Testis (tissue), 3 donors: ENCODE data around the gene STON2. TPM values are rescaled to one million over a fixed set of nuclear protein-coding genes. Genes with fewer than 3 reads are reported as not detected.

Experiments used
- DNase-seq: peaks from one replicate; pipeline ENCODE4 v3.0.0-alpha.2; 2019
- H3K27ac ChIP-seq, 2 donors: fragments of 200-600 bp; sonication (generic); one replicate each; pipeline ENCODE4 v1.5.1; 2019
- H3K27me3 ChIP-seq: fragments of 200-600 bp; sonication (generic); one replicate; pipeline ENCODE4 v1.5.1; 2019
- H3K36me3 ChIP-seq: fragments of 200-600 bp; sonication (generic); one replicate; pipeline ENCODE4 v1.5.1; 2017; ENCODE audit warnings: low read depth; ENCODE audit errors: missing control alignments
- H3K4me1 ChIP-seq: fragments of 200-600 bp; sonication (generic); one replicate; pipeline ENCODE4 v1.5.1; 2019
- H3K4me3 ChIP-seq, 2 donors: fragments of 200-600 bp; sonication (generic); one replicate each; pipeline ENCODE4 v1.5.1; 2017 to 2019
- H3K9me3 ChIP-seq: fragments of 200-600 bp; sonication (generic); one replicate; pipeline ENCODE4 v1.5.1; 2017
- POLR2A ChIP-seq: fragments of 450-650 bp; IDR thresholded peaks from one replicate; pipeline ENCODE4 v1.6.1; 2017; ENCODE audit warnings: antibody characterized with exemption, mild to moderate bottlenecking, moderate library complexity
- WGBS, 2 donors: methylation state at CpG; one replicate each; pipeline ENCODE4 v1.1.5; 2018; 5-methylcytosine and 5-hydroxymethylcytosine counted together
- intact Hi-C: fragments of 100-400 bp; cut with DNase I; formaldehyde crosslinking; loops from one replicate; pipeline ENCODE4 v1.15.1; 2023; ENCODE audit warnings: low total_unique reads
- polyA plus RNA-seq: library from polyadenylated mRNA; stranded (reverse); fragments of 350-450 nt; fragmentation: Illumina TruSeq; extraction: RNeasy Lipid Tissue Mini Kit (QIAGEN cat#74804); gene quantifications from one replicate; pipeline ENCODE4 v1.2.3, GENCODE V29; 2014; ENCODE audit warnings: low read depth, low replicate concordance; ENCODE audit not compliant: insufficient read depth
- total RNA-seq, 2 donors: library from RNA; depleted of rRNA; stranded (reverse); fragments of >200 nt; gene quantifications; one replicate each; pipeline ENCODE4 v1.2.3, GENCODE V29; 2016
- TF ChIP-seq, protein P1 (sequence below), 3 experiments: fragments of 450-650 bp in 2 of 3; fragments of 200-600 bp in 1 of 3; sonication (generic) in 1 of 3; IDR thresholded peaks; one replicate each; pipeline ENCODE4 v1.5.1; 2016 to 2019; ENCODE audit warnings: antibody characterized with exemption in 3 of 3, mild to moderate bottlenecking in 2 of 3, moderate library complexity in 1 of 3

STON2 gene
- total and polyA plus RNA-seq, 3 donors from 2014 or later: 8.3 to 38.5 (median 22.8) TPM

GRCh38 chr14:81366214-81366613 is 33.9 kb downstream of the STON2 start:
- H3K27me3 ChIP-seq: no peaks in the 10 kb centered on the region
- no peak for TF ChIP-seq POLR2A
- TF ChIP-seq, protein P1, sequence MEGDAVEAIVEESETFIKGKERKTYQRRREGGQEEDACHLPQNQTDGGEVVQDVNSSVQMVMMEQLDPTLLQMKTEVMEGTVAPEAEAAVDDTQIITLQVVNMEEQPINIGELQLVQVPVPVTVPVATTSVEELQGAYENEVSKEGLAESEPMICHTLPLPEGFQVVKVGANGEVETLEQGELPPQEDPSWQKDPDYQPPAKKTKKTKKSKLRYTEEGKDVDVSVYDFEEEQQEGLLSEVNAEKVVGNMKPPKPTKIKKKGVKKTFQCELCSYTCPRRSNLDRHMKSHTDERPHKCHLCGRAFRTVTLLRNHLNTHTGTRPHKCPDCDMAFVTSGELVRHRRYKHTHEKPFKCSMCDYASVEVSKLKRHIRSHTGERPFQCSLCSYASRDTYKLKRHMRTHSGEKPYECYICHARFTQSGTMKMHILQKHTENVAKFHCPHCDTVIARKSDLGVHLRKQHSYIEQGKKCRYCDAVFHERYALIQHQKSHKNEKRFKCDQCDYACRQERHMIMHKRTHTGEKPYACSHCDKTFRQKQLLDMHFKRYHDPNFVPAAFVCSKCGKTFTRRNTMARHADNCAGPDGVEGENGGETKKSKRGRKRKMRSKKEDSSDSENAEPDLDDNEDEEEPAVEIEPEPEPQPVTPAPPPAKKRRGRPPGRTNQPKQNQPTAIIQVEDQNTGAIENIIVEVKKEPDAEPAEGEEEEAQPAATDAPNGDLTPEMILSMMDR (IDR thresholded peaks at IDR 0.05): no peak
- 48 to 57% methylated on average over 5 to 6 of the region's 6 CpGs for WGBS, 2 donors
- H3K4me3 ChIP-seq: no peak overlapping the region
- H3K36me3 ChIP-seq: no peaks in the 10 kb centered on the region
- no peak overlapping the region for H3K27ac ChIP-seq
- no peak for DNase-seq
- no peaks in the 10 kb centered on the region for H3K9me3 ChIP-seq
- no peaks in the 10 kb centered on the region for H3K4me1 ChIP-seq
- intact Hi-C loops: no loop called here

DNA sequence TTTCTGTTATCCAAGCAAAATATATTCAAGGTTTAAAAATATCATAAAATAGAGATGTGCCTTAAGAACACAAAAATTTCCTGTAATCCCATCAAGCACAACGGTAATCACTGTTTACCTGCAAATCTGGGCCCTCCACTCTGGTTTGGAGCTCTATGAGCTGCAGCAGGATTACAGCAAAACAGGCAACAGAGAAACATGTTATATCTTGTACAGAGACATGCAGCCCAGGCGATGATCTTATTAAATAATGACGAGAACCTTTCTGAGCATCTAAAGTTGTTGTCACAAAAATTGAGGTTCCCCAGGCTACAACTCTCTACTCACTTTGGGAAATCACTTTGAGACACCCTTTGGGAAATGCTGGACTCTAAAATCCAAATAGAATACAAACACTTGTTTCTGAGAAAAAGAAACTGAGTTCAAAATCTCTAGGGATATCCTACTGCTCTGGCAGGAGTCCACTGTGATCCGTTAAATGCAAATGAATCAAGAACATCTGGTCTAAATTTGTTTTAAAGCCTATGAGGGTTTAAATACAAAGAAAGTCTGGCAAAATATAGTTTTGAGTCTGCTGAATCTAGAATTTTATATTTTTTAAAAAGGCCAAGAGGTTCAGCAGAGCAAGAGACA is 36.3 kb downstream of the STON2 start:
- Histone ChIP-seq H3K36me3 (no peaks in the 10 kb centered on the region), H3K4me1 (no peaks in the 10 kb centered on the region), H3K9me3 (no peaks in the 10 kb centered on the region), H3K27ac (peak overlapping the region; percentile 60 to 73), H3K27me3 (no peaks in the 10 kb centered on the region), H3K4me3 (no peak overlapping the region)
- DNase-seq: no peak
- intact Hi-C loops: no loop called here
- 40 to 59% methylated on average over 4 of the region's 4 CpGs for WGBS, 2 donors
- TF ChIP-seq POLR2A: no peak
- TF ChIP-seq, protein P1 (IDR thresholded peaks at IDR 0.05): no peak

- no peak for DNase-seq
- no peaks in the 10 kb centered on the region for H3K27me3 ChIP-seq
- H3K4me1 ChIP-seq: peaks cover 4% of the 10 kb centered on the region
- H3K36me3 ChIP-seq: no peaks in the 10 kb centered on the region
- intact Hi-C loops: no loop called here
- H3K4me3 ChIP-seq: no peak overlapping the region
- WGBS, 2 donors: 92 to 96% methylated on average over 5 of the region's 5 CpGs
- no peaks in the 10 kb centered on the region for H3K9me3 ChIP-seq
- H3K27ac ChIP-seq: no peak overlapping the region
- TF ChIP-seq, protein P1 (IDR thresholded peaks at IDR 0.05): no peak
- TF ChIP-seq POLR2A: no peak
Observed at GRCh38 chr14:81353691-81354323, 46.3 kb downstream of the STON2 start.

GRCh38 chr14:81352413-81352812 is 47.7 kb downstream of the STON2 start:
- H3K4me3 ChIP-seq: no peak overlapping the region
- no peak for DNase-seq
- intact Hi-C loops: no loop called here

More at GRCh38 chr14:81352413-81352812, 47.7 kb downstream of the STON2 start:
- peaks cover 4% of the 10 kb centered on the region for H3K4me1 ChIP-seq
- no peak overlapping the region for H3K27ac ChIP-seq
- H3K27me3 ChIP-seq: no peaks in the 10 kb centered on the region
- no peaks in the 10 kb centered on the region for H3K36me3 ChIP-seq
- WGBS, 2 donors: 78 to 89% methylated on average over 2 of the region's 2 CpGs
- no peaks in the 10 kb centered on the region for H3K9me3 ChIP-seq
- no peak for TF ChIP-seq POLR2A
- TF ChIP-seq, protein P1 (IDR thresholded peaks at IDR 0.05): no peak
